H9 (cell line): ENCODE measurements around the gene PSMD10. TPM values are rescaled to one million over a fixed set of nuclear protein-coding genes. Genes with fewer than 3 reads are reported as not detected.

Experiments
- DNase-seq: peaks from one replicate; pipeline ENCODE4 v3.0.0-alpha.2; 2017
- H2AFZ ChIP-seq: one replicate; pipeline ENCODE4 v1.6.1; 2013; ENCODE audit warnings: mild to moderate bottlenecking, low read length, control low read depth, moderate library complexity
- H2AK5ac ChIP-seq: 2 replicates; pipeline ENCODE4 v1.6.1; 2013; ENCODE audit warnings: low read length, control low read depth, mixed read lengths; ENCODE audit not compliant: insufficient read length
- H2BK120ac ChIP-seq: one replicate; pipeline ENCODE4 v1.6.1; 2013; ENCODE audit warnings: low read depth, mild to moderate bottlenecking, low read length, control low read depth, inconsistent platforms; ENCODE audit not compliant: poor library complexity, severe bottlenecking
- H2BK12ac ChIP-seq: 2 replicates; pipeline ENCODE4 v1.6.1; 2013; ENCODE audit warnings: low read length, control low read depth, mixed read lengths, low read depth; ENCODE audit not compliant: insufficient read length
- H2BK15ac ChIP-seq: 2 replicates; pipeline ENCODE4 v1.6.1; 2013; ENCODE audit warnings: low read depth, low read length, control low read depth
- H2BK20ac ChIP-seq: one replicate; pipeline ENCODE4 v1.6.1; 2013; ENCODE audit warnings: low read depth, mild to moderate bottlenecking, low read length, control low read depth, inconsistent platforms; ENCODE audit not compliant: poor library complexity, severe bottlenecking
- H2BK5ac ChIP-seq: 2 replicates; pipeline ENCODE4 v1.6.1; 2013; ENCODE audit warnings: low read length, control low read depth, mixed read lengths; ENCODE audit not compliant: insufficient read length
- H3K14ac ChIP-seq: 2 replicates; pipeline ENCODE4 v1.6.1; 2013; ENCODE audit warnings: low read length, control low read depth; ENCODE audit not compliant: insufficient read depth
- H3K18ac ChIP-seq: 2 replicates; pipeline ENCODE4 v1.6.1; 2013; ENCODE audit warnings: low read depth, mild to moderate bottlenecking, mixed read lengths, low read length, control low read depth; ENCODE audit not compliant: insufficient read length
- H3K23ac ChIP-seq: 2 replicates; pipeline ENCODE4 v1.6.1; 2013; ENCODE audit warnings: low read length, control low read depth, mixed read lengths, low read depth; ENCODE audit not compliant: insufficient read length
- H3K23me2 ChIP-seq: 2 replicates; pipeline ENCODE4 v1.6.1; 2013; ENCODE audit warnings: low read depth, mild to moderate bottlenecking, mixed read lengths, low read length, control low read depth; ENCODE audit not compliant: insufficient read length, poor library complexity, severe bottlenecking
- H3K27ac ChIP-seq: 2 replicates; pipeline ENCODE4 v1.5.1; 2013; ENCODE audit warnings: low read length, control low read depth, mixed read lengths, low read depth; ENCODE audit not compliant: insufficient read length
- H3K27me3 ChIP-seq: 2 replicates; pipeline ENCODE4 v1.6.1; 2013; ENCODE audit warnings: low read length, control low read depth, inconsistent platforms; ENCODE audit not compliant: insufficient read depth
- H3K4ac ChIP-seq: 2 replicates; pipeline ENCODE4 v1.6.1; 2013; ENCODE audit warnings: low read depth, mild to moderate bottlenecking, control low read depth, inconsistent platforms, low read length, moderate library complexity
- H3K4me1 ChIP-seq: 2 replicates; pipeline ENCODE4 v1.6.1; 2013; ENCODE audit warnings: low read length, control low read depth, inconsistent platforms; ENCODE audit not compliant: insufficient read depth
- H3K4me2 ChIP-seq: 2 replicates; pipeline ENCODE4 v1.6.1; 2013; ENCODE audit warnings: low read length, control low read depth, mixed read lengths; ENCODE audit not compliant: insufficient read length, insufficient read depth
- H3K56ac ChIP-seq: 2 replicates; pipeline ENCODE4 v1.6.1; 2013; ENCODE audit warnings: low read depth, mild to moderate bottlenecking, mixed read lengths, low read length, control low read depth; ENCODE audit not compliant: insufficient read length
- H3K79me1 ChIP-seq: 2 replicates; pipeline ENCODE4 v1.6.1; 2013; ENCODE audit warnings: low read depth, mild to moderate bottlenecking, moderate library complexity, low read length, control low read depth, inconsistent platforms; ENCODE audit not compliant: insufficient read depth, poor library complexity, severe bottlenecking
- H3K79me2 ChIP-seq: 2 replicates; pipeline ENCODE4 v1.6.1; 2013; ENCODE audit warnings: low read length, control low read depth, inconsistent platforms; ENCODE audit not compliant: insufficient read depth
- H3K9ac ChIP-seq: 2 replicates; pipeline ENCODE4 v1.6.1; 2013; ENCODE audit warnings: low read length, control low read depth, mixed read lengths; ENCODE audit not compliant: insufficient read length; ENCODE audit errors: extremely low read depth
- H3K9me3 ChIP-seq: one replicate; pipeline ENCODE4 v1.6.1; 2013; ENCODE audit warnings: low read depth, low read length, inconsistent platforms; ENCODE audit not compliant: control insufficient read depth
- H3T11ph ChIP-seq: one replicate; pipeline ENCODE4 v1.6.1; 2013; ENCODE audit warnings: mild to moderate bottlenecking, low read length, control low read depth, inconsistent platforms
- H4K20me1 ChIP-seq: one replicate; pipeline ENCODE4 v1.6.1; 2013; ENCODE audit not compliant: control insufficient read depth, insufficient read length, insufficient read depth
- H4K5ac ChIP-seq: 2 replicates; pipeline ENCODE4 v1.6.1; 2013; ENCODE audit warnings: low read depth, mild to moderate bottlenecking, mixed read lengths, low read length, control low read depth; ENCODE audit not compliant: insufficient read length
- H4K8ac ChIP-seq: replicated peaks from 2 replicates; pipeline ENCODE4 v1.6.1; 2013; ENCODE audit warnings: low read length, control low read depth, mixed read lengths, low read depth; ENCODE audit not compliant: insufficient read length
- H4K91ac ChIP-seq: 2 replicates; pipeline ENCODE4 v1.6.1; 2013; ENCODE audit warnings: low read depth, mild to moderate bottlenecking, moderate library complexity, mixed read lengths, low read length, control low read depth; ENCODE audit not compliant: insufficient read length
- H3K27ac Mint-ChIP-seq, 3 experiments: 2 replicates in 2 of 3; 3 replicates in 1 of 3; pipeline ENCODE4 v1.8.0; 2020 to 2021; ENCODE audit warnings: mixed read lengths in 3 of 3, mild to moderate bottlenecking in 1 of 3, moderate library complexity in 1 of 3
- H3K27me3 Mint-ChIP-seq: 2 replicates; pipeline ENCODE4 v1.8.0; 2021; ENCODE audit warnings: low read depth, mild to moderate bottlenecking, moderate library complexity, mixed read lengths
- H3K36me3 Mint-ChIP-seq, 3 experiments: 2 replicates in 2 of 3; 3 replicates in 1 of 3; pipeline ENCODE4 v1.8.0; 2020 to 2021; ENCODE audit warnings: low read depth in 3 of 3, mixed read lengths in 3 of 3; ENCODE audit not compliant: insufficient read depth in 1 of 3
- H3K4me1 Mint-ChIP-seq, 2 experiments: 2 replicates each; pipeline ENCODE4 v1.8.0; 2020; ENCODE audit warnings: mixed read lengths in 2 of 2
- H3K4me3 Mint-ChIP-seq, 2 experiments: 2 replicates in 1 of 2; 3 replicates in 1 of 2; pipeline ENCODE4 v1.8.0; 2020 to 2021; ENCODE audit warnings: mild to moderate bottlenecking in 2 of 2, mixed read lengths in 2 of 2, moderate library complexity in 1 of 2
- H3K9me3 Mint-ChIP-seq, 2 experiments: 2 replicates in 1 of 2; 3 replicates in 1 of 2; pipeline ENCODE4 v1.8.0; 2020; ENCODE audit warnings: mild to moderate bottlenecking in 2 of 2, mixed read lengths in 2 of 2, moderate library complexity in 1 of 2
- CTCF ChIP-seq: fragments of 200-600 bp; sonication (generic); conservative IDR thresholded peaks from 3 replicates; pipeline ENCODE4 v1.8.0; 2021; ENCODE audit warnings: antibody characterized with exemption, mild to moderate bottlenecking
- total RNA-seq: library from RNA; stranded (reverse); gene quantifications from 2 replicates; pipeline ENCODE4 v1.2.1, GENCODE V29; 2021

Gene PSMD10
- total RNA-seq, 1 experiment from 2014 or later = 93.9 TPM

- Histone ChIP-seq H4K8ac (no peak overlapping the region), H2BK5ac (no peak overlapping the region), H2AFZ (no peak overlapping the region), H4K20me1 (no peaks in the 10 kb centered on the region), H3K14ac (no peak overlapping the region), H3K27me3 (no peaks in the 10 kb centered on the region), H3K23ac (no peak overlapping the region), H3K9me3 (no peaks in the 10 kb centered on the region), H3K27ac (no peak overlapping the region), H3K9ac (no peak overlapping the region), H2BK20ac (no peak overlapping the region), H2BK15ac (no peak overlapping the region), H4K5ac (no peak overlapping the region), H3K4ac (no peak overlapping the region), H3T11ph (no peak overlapping the region), H3K79me2 (no peaks in the 10 kb centered on the region), H3K4me1 (no peaks in the 10 kb centered on the region), H3K56ac (no peak overlapping the region), H3K18ac (no peak overlapping the region), H2BK12ac (no peak overlapping the region), H4K91ac (no peak overlapping the region), H2AK5ac (no peak overlapping the region), H3K23me2 (no peaks in the 10 kb centered on the region), H2BK120ac (no peak overlapping the region), H3K4me2 (no peak overlapping the region), H3K79me1 (no peaks in the 10 kb centered on the region)
- Mint-ChIP-seq H3K9me3 (peaks cover 0 to 11% of the 10 kb centered on the region in 2 experiments; a peak in 3 of 5 replicates), H3K36me3 (no peaks in the 10 kb centered on the region), H3K27me3 (peaks cover 1% of the 10 kb centered on the region; the same call in 1 of the 2 replicates), H3K4me3 (no peak overlapping the region), H3K4me1 (no peaks in the 10 kb centered on the region), H3K27ac (no peak overlapping the region; a peak in 1 of 7 replicates)
- no peak for DNase-seq
- no peak for TF ChIP-seq CTCF
Measured at GRCh38 chrX:108055546-108055945, 35.8 kb downstream of the PSMD10 start.
